Breast epithelium (tissue), 3 donors: Measurements from ENCODE around the gene HMGN2.

ENCODE experiments used
- CTCF ChIP-seq, 3 donors: fragments of 450-650 bp; IDR thresholded peaks; one replicate each; pipeline ENCODE4 v1.5.1; 2016 to 2017; ENCODE audit warnings: antibody characterized with exemption in 3 of 3, mild to moderate bottlenecking in 3 of 3, moderate library complexity in 3 of 3
- POLR2AphosphoS5 ChIP-seq, 3 donors: sonication (generic); formaldehyde crosslinking; IDR thresholded peaks; one replicate each; pipeline ENCODE4 v1.6.1; 2017; ENCODE audit warnings: antibody characterized with exemption in 3 of 3

GRCh38 chr1:26452459-26453183 lies 19.6 kb upstream of the HMGN2 start:
- TF ChIP-seq CTCF (IDR thresholded peaks at IDR 0.05), result no peak
- no peak for TF ChIP-seq POLR2AphosphoS5 (IDR thresholded peaks at IDR 0.05)
